IMR-90 (cell line): ENCODE results near the gene PLEKHA4. TPM values are rescaled to one million over a fixed set of nuclear protein-coding genes. Genes with fewer than 3 reads are reported as not detected.

Experiments used
- ATAC-seq: fragments of 200-7000 bp; cut with Tn5 transposase; 2 replicates; pipeline ENCODE4 v1.9.1; 2020; ENCODE audit warnings: low read depth, mild to moderate bottlenecking, moderate library complexity
- BruUV-seq: library from RNA; stranded (reverse); fragments of 400-500 nt; replicated peaks from 2 replicates; lab custom pipeline; 2021; lab: Mats Ljungman, UMichigan
- CTCF ChIA-PET: fragments of 300-600 bp; formaldehyde crosslinking; extraction: SDS; loops from one replicate; lab custom pipeline; 2021; ENCODE audit warnings: antibody characterized with exemption; lab: Yijun Ruan, JAX
- POLR2A ChIA-PET: fragments of 300-600 bp; sonication (Branson Sonifier 250); formaldehyde crosslinking; loops from one replicate; lab custom pipeline; 2022; ENCODE audit warnings: antibody characterized with exemption; ENCODE audit not compliant: unreplicated experiment; lab: Charles Lee
- DNase-seq: peaks from one replicate; pipeline ENCODE4 v3.0.0; 2013
- H2AFZ ChIP-seq: replicated peaks from 2 replicates; pipeline ENCODE3; 2013; ENCODE audit warnings: low read length, mild to moderate bottlenecking; ENCODE audit not compliant: poor library complexity
- H2AK5ac ChIP-seq: 2 replicates; pipeline ENCODE4 v1.6.1; 2013; ENCODE audit warnings: low read depth, low read length, inconsistent platforms
- H2AK9ac ChIP-seq: replicated peaks from 2 replicates; pipeline ENCODE3; 2013; ENCODE audit warnings: mild to moderate bottlenecking, low read depth, low read length, moderate library complexity; ENCODE audit not compliant: poor library complexity
- H2BK120ac ChIP-seq: 2 replicates; pipeline ENCODE4 v1.6.1; 2013; ENCODE audit warnings: low read depth, low read length, inconsistent platforms
- H2BK15ac ChIP-seq: 3 replicates; pipeline ENCODE4 v1.6.1; 2013; ENCODE audit warnings: low read depth, low read length, inconsistent platforms
- H2BK20ac ChIP-seq: 2 replicates; pipeline ENCODE4 v1.6.1; 2013; ENCODE audit warnings: low read depth, mild to moderate bottlenecking, inconsistent platforms, low read length, moderate library complexity
- H2BK5ac ChIP-seq: 2 replicates; pipeline ENCODE4 v1.6.1; 2013; ENCODE audit warnings: mild to moderate bottlenecking, low read depth, low read length, inconsistent platforms; ENCODE audit not compliant: poor library complexity, severe bottlenecking
- H3K14ac ChIP-seq: replicated peaks from 2 replicates; pipeline ENCODE4 v1.6.1; 2013; ENCODE audit warnings: low read depth, low read length, inconsistent platforms
- H3K18ac ChIP-seq: 2 replicates; pipeline ENCODE4 v1.6.1; 2013; ENCODE audit warnings: low read depth, low read length, control low read depth
- H3K23ac ChIP-seq: 2 replicates; pipeline ENCODE4 v1.6.1; 2013; ENCODE audit warnings: low read depth, low read length, inconsistent platforms
- H3K27ac ChIP-seq: 2 replicates; pipeline ENCODE4 v1.5.1; 2013; ENCODE audit warnings: mild to moderate bottlenecking, control low read depth, low read length; ENCODE audit not compliant: insufficient read depth
- H3K27me3 ChIP-seq: 2 replicates; pipeline ENCODE4 v1.6.1; 2013; ENCODE audit warnings: low read length; ENCODE audit not compliant: control insufficient read depth, insufficient read depth
- H3K36me3 ChIP-seq: 2 replicates; pipeline ENCODE4 v1.6.1; 2013; ENCODE audit warnings: low read length, mixed read lengths; ENCODE audit not compliant: control insufficient read depth, insufficient read depth
- H3K4ac ChIP-seq: 2 replicates; pipeline ENCODE4 v1.6.1; 2013; ENCODE audit warnings: low read depth, low read length, inconsistent platforms
- H3K4me1 ChIP-seq: 2 replicates; pipeline ENCODE4 v1.6.1; 2013; ENCODE audit warnings: low read length, mixed read lengths; ENCODE audit not compliant: control insufficient read depth, insufficient read depth
- H3K4me2 ChIP-seq: 2 replicates; pipeline ENCODE4 v1.6.1; 2013; ENCODE audit warnings: low read depth, mild to moderate bottlenecking, control low read depth, low read length, moderate library complexity
- H3K4me3 ChIP-seq: 2 replicates; pipeline ENCODE4 v1.5.1; 2013; ENCODE audit warnings: low read depth, mild to moderate bottlenecking, control low read depth, low read length, moderate library complexity; ENCODE audit not compliant: insufficient read depth
- H3K56ac ChIP-seq: 2 replicates; pipeline ENCODE4 v1.6.1; 2013; ENCODE audit warnings: low read length, inconsistent platforms; ENCODE audit not compliant: insufficient read depth; ENCODE audit errors: extremely low read depth
- H3K79me1 ChIP-seq, 2 experiments: 2 replicates each; pipeline ENCODE4 v1.6.1; 2013; ENCODE audit warnings: low read length in 2 of 2, inconsistent platforms in 1 of 2, low read depth in 1 of 2
- H3K9ac ChIP-seq: 2 replicates; pipeline ENCODE4 v1.6.1; 2013; ENCODE audit warnings: low read depth, low read length, control low read depth
- H3K9me1 ChIP-seq: 2 replicates; pipeline ENCODE4 v1.6.1; 2013; ENCODE audit warnings: low read length, inconsistent platforms; ENCODE audit not compliant: insufficient read depth
- H3K9me3 ChIP-seq: 2 replicates; pipeline ENCODE4 v1.6.1; 2013; ENCODE audit warnings: low read length; ENCODE audit not compliant: control insufficient read depth, insufficient read depth
- H4K20me1 ChIP-seq: 2 replicates; pipeline ENCODE4 v1.6.1; 2013; ENCODE audit warnings: low read length, inconsistent platforms; ENCODE audit not compliant: insufficient read depth
- H4K5ac ChIP-seq: 2 replicates; pipeline ENCODE4 v1.6.1; 2013; ENCODE audit warnings: mild to moderate bottlenecking, low read depth, low read length, control low read depth
- H4K8ac ChIP-seq, 2 experiments: 2 replicates each; pipeline ENCODE4 v1.6.1; 2013; ENCODE audit warnings: low read depth in 2 of 2, low read length in 2 of 2, control low read depth in 1 of 2, inconsistent platforms in 1 of 2
- H4K91ac ChIP-seq: 2 replicates; pipeline ENCODE4 v1.6.1; 2013; ENCODE audit warnings: low read depth, low read length, inconsistent platforms; ENCODE audit not compliant: insufficient read depth
- RAD21 ChIP-seq: IDR thresholded peaks from 2 replicates; pipeline ENCODE4 v1.6.1; 2012; ENCODE audit warnings: low read length, improper control_type of control experiment
- WGBS, 2 experiments: methylation state at CpG; one replicate each; pipeline versions ENCODE4 v1.1.5 to v1.1.7; 2013; ENCODE audit warnings: missing lambda C conversion rate in 2 of 2; ENCODE audit not compliant: insufficient read length in 1 of 2; ENCODE audit errors: extremely low coverage in 2 of 2; 5-methylcytosine and 5-hydroxymethylcytosine counted together
- dilution Hi-C: fragments of 300-500 bp; cut with HindIII; formaldehyde crosslinking; loops from one replicate; pipeline ENCODE4 v1.14.3; 2018; ENCODE audit warnings: low sequenced_read_pairs; ENCODE audit not compliant: unreplicated experiment
- in situ Hi-C: fragments of 300-500 bp; cut with MboI; formaldehyde crosslinking; loops from 3 replicates; pipeline ENCODE4 v1.14.3; 2019; ENCODE audit warnings: low sequenced_read_pairs, inconsistent platforms, mixed read lengths
- intact Hi-C: fragments of 100-400 bp; cut with micrococcal nuclease; formaldehyde crosslinking; loops from 2 replicates; pipeline ENCODE4 v1.10.0; 2022
- polyA plus RNA-seq, 3 experiments: library from polyadenylated mRNA; depleted of rRNA; stranded (reverse); fragments of >200 nt; gene quantifications; 2 replicates each; pipeline ENCODE4 v1.2.3, GENCODE V29; 2012; ENCODE audit warnings: low replicate concordance in 1 of 3
- total RNA-seq: library from RNA; depleted of rRNA; stranded (reverse); fragments of >200 nt; gene quantifications from 2 replicates; pipeline ENCODE4 v1.2.3, GENCODE V29; 2012
- TF ChIP-seq, protein P1 (sequence below): fragments of 150-350 bp; IDR thresholded peaks from 2 replicates; pipeline ENCODE4 v1.6.1; 2016; ENCODE audit warnings: low read depth, mild to moderate bottlenecking, low read length, moderate library complexity, borderline replicate concordance

The PLEKHA4 gene
- total and polyA plus RNA-seq, 2 of the 4 experiments (the other 2 are of a cell fraction): 4.5 to 14.4 TPM

DNA sequence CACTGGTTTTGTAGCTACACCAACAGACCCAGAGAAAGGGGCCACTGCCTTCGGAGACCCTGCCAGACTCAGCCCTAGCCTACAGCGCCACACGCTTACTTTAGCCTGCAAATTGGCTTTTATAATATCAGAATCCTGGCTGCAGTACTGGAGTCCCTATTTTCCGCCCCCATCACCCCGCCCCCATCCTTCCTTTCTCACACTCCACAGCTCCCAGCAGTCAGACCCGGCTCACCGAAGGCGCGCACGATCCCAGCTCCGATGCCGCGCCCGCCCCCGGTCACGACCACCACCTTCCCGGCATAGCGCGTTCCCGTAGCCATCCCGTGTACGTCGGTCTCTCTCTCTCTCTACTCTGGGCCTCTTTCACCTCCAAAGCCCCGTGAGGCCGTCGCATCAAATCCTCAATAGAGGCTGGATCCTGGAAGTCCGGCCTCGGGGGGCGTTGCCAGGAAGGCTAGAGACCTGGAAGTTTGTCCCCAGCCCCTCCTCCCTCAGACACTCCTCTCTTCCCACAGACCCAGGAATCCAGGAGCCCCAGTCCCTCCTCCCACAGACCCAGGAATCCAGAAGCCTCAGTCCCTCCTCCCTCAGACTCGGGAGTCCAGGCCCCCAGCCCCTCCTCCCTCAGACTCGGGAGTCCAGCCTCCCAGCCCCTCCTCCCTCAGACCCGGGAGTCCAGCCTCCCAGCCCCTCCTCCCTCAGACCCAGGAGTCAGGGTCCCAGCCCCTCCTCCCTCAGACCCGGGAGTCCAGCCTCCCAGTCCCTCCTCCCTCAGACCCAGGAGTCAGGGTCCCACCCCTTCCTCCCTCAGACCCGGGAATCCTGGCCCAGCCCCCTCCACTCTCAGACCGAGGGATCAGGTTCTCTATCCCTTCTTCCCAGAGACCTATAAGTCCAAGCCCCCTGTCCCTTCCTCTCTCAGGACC is 32.1 kb downstream of the PLEKHA4 start, which contains the start of gene HSD17B14:
Gene HSD17B14 (minus strand): TSS at position 403 of the 929 bp plus-strand sequence. CDS start 80 bp downstream, at position 323.
- Histone ChIP-seq H3K18ac (peak within 1 kb of the TSS; percentile 19; the same call in 1 of the 2 replicates), H3K4me1 (peaks cover 12% of the 10 kb centered on the region), H2AFZ (peak within 1 kb of the TSS; percentile 81), H3K27me3 (no peaks in the 10 kb centered on the region), H2AK9ac (peak within 1 kb of the TSS; percentile 89), H2BK120ac (peak within 1 kb of the TSS; percentile 57; the same call in 1 of the 2 replicates), H3K14ac (peak within 1 kb of the TSS; percentile 90), H4K20me1 (no peaks in the 10 kb centered on the region), H3K36me3 (peaks cover 9% of the 10 kb centered on the region), H2AK5ac (no peak within 1 kb of the TSS), H3K79me1 (0 out of 4 replicates have a peak, but pooled peaks cover 0 to 4% of the 10 kb centered on the region in 2 experiments), H3K4me2 (peak within 1 kb of the TSS; percentile 86), H4K5ac (peak within 1 kb of the TSS; percentile 81), H3K23ac (peak within 1 kb of the TSS; percentile 73; the same call in 1 of the 2 replicates), H4K91ac (0 out of 2 replicates have a peak within 1 kb of the TSS, but pooled peaks have one; percentile 42), H3K4ac (peak within 1 kb of the TSS; percentile 88), H2BK20ac (peak within 1 kb of the TSS; percentile 71; the same call in 1 of the 2 replicates), H3K27ac (peak within 1 kb of the TSS; percentile 12; the same call in 1 of the 2 replicates), H2BK5ac (peak within 1 kb of the TSS; percentile 45), H3K9me3 (no peaks in the 10 kb centered on the region), H4K8ac (peak within 1 kb of the TSS in 1 of 2 experiments; percentile 87; a peak in 1 of 4 replicates), H3K9me1 (no peaks in the 10 kb centered on the region), H3K4me3 (peak within 1 kb of the TSS; percentile 25), H2BK15ac (no peak within 1 kb of the TSS), H3K9ac (0 out of 2 replicates have a peak within 1 kb of the TSS, but pooled peaks have one; percentile 2), H3K56ac (no peak within 1 kb of the TSS)
- POLR2A ChIA-PET: no interaction called here
- DNase-seq (no peak), ATAC-seq (peak; percentile 31)
- CTCF ChIA-PET: interaction anchor here (1.0 to 2.0 kb wide), 4 partner anchors 25 to 155 kb away, joined by 3 to 14 read pairs (median 6); partner anchors contain the start of gene BCAT2
- TF ChIP-seq, protein P1, sequence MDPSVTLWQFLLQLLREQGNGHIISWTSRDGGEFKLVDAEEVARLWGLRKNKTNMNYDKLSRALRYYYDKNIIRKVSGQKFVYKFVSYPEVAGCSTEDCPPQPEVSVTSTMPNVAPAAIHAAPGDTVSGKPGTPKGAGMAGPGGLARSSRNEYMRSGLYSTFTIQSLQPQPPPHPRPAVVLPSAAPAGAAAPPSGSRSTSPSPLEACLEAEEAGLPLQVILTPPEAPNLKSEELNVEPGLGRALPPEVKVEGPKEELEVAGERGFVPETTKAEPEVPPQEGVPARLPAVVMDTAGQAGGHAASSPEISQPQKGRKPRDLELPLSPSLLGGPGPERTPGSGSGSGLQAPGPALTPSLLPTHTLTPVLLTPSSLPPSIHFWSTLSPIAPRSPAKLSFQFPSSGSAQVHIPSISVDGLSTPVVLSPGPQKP: no peak
- TF ChIP-seq RAD21: no peak
- in situ Hi-C loops (loop anchor here (5.0 to 10.0 kb wide), 2 partner anchors 44 to 192 kb away; partner anchors contain the start of gene CA11), intact Hi-C loops (loop anchor here (1.0 kb wide), 1 partner anchor 41 kb away; no protein-coding TSS in a partner anchor), dilution Hi-C loops (no loop called here)
- BruUV-seq: no TSS peak
- 21% methylated on average over 27 of the region's 35 CpGs; no CpG with 5 or more reads in 1 of the 2 experiments for WGBS, 2 experiments
